NCI-H1105 (cell line): ENCODE data around the gene HS6ST1.

Source experiments
- DNase-seq: peaks from one replicate; lab custom pipeline; 2025; lab: John Stamatoyannopoulos, UW

The HS6ST1 gene

GRCh38 chr2:128298846-128299507 is 19.7 kb downstream of the HS6ST1 start:
- DNase-seq = no peak

GRCh38 chr2:128298286-128298685 is 20.4 kb downstream of the HS6ST1 start:
- no peak for DNase-seq

- DNase-seq = no peak
These were observed 24.7 kb downstream of the HS6ST1 start for GRCh38 chr2:128293870-128294455.

- no peak for DNase-seq
These were observed 25.3 kb downstream of the HS6ST1 start for GRCh38 chr2:128293426-128293755.

GRCh38 chr2:128292599-128293425 is 25.9 kb downstream of the HS6ST1 start:
- DNase-seq = no peak

GRCh38 chr2:128291844-128292598 is 26.6 kb downstream of the HS6ST1 start:
- DNase-seq = no peak

- DNase-seq = no peak
These were observed 27.4 kb downstream of the HS6ST1 start for GRCh38 chr2:128291161-128291843.

- no peak for DNase-seq
These were observed 28.3 kb downstream of the HS6ST1 start for GRCh38 chr2:128290356-128290755.

GRCh38 chr2:128289439-128289838 is 29.2 kb downstream of the HS6ST1 start:
- no peak for DNase-seq

GRCh38 chr2:128288781-128289180 is 29.9 kb downstream of the HS6ST1 start:
- no peak for DNase-seq

GRCh38 chr2:128287780-128288735 is 30.6 kb downstream of the HS6ST1 start:
- no peak for DNase-seq

- DNase-seq = no peak
These were observed 31.5 kb downstream of the HS6ST1 start for GRCh38 chr2:128286905-128287779.

GRCh38 chr2:128286011-128286721 is 32.5 kb downstream of the HS6ST1 start:
- no peak for DNase-seq

- no peak for DNase-seq
These were observed 33.2 kb downstream of the HS6ST1 start for GRCh38 chr2:128285329-128285931.

GRCh38 chr2:128284841-128285240 is 33.8 kb downstream of the HS6ST1 start:
- DNase-seq = no peak

- DNase-seq = no peak
These were observed 34.6 kb downstream of the HS6ST1 start for GRCh38 chr2:128284037-128284441.

GRCh38 chr2:128282976-128283810 is 35.5 kb downstream of the HS6ST1 start:
- DNase-seq = no peak
